Measurements from ENCODE around the gene RAB11FIP3.

GRCh38 chr16:561413-561794, 136.0 kb downstream of the RAB11FIP3 start:
- TF ChIP-seq SMC3 (IDR thresholded peaks at IDR 0.05) (no peak), MAZ (IDR thresholded peaks at IDR 0.05; ENCODE audit: borderline replicate concordance, low read depth, low read length) (no peak), CTCF (IDR thresholded peaks at IDR 0.05) (no peak), POLR2A (IDR thresholded peaks at IDR 0.05; ENCODE audit: low read length) (no peak), CEBPB (IDR thresholded peaks at IDR 0.05) (no peak), EP300 (IDR thresholded peaks at IDR 0.05) (no peak), EHMT2 (IDR thresholded peaks at IDR 0.05; ENCODE audit: low read depth) (no peak), MAX (IDR thresholded peaks at IDR 0.05) (no peak)

All from A549 (cell line).